DMS153 treated with DMSO at 0.1 percent for 48 hours (cell line): ENCODE data around the gene SDC1.

Source experiments
- DNase-seq: peaks from one replicate; lab custom pipeline; 2025; ENCODE audit not compliant: unreplicated experiment; lab: John Stamatoyannopoulos, UW

The SDC1 gene

GRCh38 chr2:20150806-20151571 is 73.9 kb downstream of the SDC1 start:
- DNase-seq = no peak
